ENCODE results near the gene TMEM88. TPM values are rescaled to one million over a fixed set of nuclear protein-coding genes. Genes with fewer than 3 reads are reported as not detected.

Gene TMEM88
- total and polyA plus RNA-seq, 2 of the 13 experiments (the other 11 are each of a cell fraction or from before 2014, with no cell fraction given), result 0.31 to 0.66 TPM

DNA sequence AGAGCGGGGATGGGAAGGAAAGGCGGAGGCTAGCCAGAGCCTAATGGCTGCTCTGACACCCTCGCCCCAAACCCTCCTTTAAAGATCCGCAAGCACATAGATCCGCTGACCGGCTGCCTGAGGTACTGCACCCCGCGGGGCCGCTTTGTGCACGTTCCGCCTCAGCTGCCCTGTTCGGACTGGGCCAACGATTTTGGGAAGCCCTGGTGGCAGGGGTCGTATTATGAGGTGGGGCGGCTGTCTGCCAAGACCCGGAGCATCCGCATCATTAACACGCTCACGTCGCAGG, 3.6 kb downstream of the TMEM88 start (continued):
- TF ChIP-seq, protein P1, sequence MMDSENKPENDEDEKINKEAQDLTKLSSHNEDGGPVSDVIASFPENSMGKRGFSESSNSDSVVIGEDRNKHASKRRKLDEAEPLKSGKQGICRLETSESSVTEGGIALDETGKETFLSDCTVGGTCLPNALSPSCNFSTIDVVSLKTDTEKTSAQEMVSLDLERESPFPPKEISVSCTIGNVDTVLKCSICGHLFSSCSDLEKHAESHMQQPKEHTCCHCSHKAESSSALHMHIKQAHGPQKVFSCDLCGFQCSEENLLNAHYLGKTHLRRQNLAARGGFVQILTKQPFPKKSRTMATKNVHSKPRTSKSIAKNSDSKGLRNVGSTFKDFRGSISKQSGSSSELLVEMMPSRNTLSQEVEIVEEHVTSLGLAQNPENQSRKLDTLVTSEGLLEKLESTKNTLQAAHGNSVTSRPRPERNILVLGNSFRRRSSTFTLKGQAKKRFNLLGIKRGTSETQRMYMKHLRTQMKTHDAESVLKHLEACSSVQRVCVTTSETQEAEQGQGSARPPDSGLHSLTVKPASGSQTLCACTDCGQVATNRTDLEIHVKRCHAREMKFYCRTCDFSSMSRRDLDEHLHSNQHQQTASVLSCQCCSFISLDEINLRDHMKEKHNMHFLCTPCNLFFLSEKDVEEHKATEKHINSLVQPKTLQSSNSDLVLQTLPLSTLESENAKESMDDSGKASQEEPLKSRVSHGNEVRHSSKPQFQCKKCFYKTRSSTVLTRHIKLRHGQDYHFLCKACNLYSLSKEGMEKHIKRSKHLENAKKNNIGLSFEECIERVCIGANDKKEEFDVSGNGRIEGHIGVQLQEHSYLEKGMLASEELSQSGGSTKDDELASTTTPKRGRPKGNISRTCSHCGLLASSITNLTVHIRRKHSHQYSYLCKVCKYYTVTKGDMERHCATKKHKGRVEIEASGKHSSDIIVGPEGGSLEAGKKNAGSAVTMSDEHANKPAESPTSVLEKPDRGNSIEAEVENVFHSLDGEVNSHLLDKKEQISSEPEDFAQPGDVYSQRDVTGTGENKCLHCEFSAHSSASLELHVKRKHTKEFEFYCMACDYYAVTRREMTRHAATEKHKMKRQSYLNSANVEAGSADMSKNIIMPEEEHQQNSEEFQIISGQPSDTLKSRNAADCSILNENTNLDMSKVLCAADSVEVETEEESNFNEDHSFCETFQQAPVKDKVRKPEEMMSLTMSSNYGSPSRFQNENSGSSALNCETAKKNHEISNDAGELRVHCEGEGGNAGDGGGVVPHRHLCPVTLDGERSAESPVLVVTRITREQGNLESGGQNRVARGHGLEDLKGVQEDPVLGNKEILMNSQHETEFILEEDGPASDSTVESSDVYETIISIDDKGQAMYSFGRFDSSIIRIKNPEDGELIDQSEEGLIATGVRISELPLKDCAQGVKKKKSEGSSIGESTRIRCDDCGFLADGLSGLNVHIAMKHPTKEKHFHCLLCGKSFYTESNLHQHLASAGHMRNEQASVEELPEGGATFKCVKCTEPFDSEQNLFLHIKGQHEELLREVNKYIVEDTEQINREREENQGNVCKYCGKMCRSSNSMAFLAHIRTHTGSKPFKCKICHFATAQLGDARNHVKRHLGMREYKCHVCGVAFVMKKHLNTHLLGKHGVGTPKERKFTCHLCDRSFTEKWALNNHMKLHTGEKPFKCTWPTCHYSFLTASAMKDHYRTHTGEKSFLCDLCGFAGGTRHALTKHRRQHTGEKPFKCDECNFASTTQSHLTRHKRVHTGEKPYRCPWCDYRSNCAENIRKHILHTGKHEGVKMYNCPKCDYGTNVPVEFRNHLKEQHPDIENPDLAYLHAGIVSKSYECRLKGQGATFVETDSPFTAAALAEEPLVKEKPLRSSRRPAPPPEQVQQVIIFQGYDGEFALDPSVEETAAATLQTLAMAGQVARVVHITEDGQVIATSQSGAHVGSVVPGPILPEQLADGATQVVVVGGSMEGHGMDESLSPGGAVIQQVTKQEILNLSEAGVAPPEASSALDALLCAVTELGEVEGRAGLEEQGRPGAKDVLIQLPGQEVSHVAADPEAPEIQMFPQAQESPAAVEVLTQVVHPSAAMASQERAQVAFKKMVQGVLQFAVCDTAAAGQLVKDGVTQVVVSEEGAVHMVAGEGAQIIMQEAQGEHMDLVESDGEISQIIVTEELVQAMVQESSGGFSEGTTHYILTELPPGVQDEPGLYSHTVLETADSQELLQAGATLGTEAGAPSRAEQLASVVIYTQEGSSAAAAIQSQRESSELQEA (CRISPR knock-in tag; IDR thresholded peaks at IDR 0.05; ENCODE audit: not compliant biosample characterization), result no peak
- no peak for TF ChIP-seq TEAD2 (CRISPR knock-in tag; IDR thresholded peaks at IDR 0.05)
- TF ChIP-seq, protein P2, sequence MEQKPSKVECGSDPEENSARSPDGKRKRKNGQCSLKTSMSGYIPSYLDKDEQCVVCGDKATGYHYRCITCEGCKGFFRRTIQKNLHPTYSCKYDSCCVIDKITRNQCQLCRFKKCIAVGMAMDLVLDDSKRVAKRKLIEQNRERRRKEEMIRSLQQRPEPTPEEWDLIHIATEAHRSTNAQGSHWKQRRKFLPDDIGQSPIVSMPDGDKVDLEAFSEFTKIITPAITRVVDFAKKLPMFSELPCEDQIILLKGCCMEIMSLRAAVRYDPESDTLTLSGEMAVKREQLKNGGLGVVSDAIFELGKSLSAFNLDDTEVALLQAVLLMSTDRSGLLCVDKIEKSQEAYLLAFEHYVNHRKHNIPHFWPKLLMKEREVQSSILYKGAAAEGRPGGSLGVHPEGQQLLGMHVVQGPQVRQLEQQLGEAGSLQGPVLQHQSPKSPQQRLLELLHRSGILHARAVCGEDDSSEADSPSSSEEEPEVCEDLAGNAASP (CRISPR knock-in tag; IDR thresholded peaks at IDR 0.05; ENCODE audit: borderline replicate concordance), result no peak
- TF ChIP-seq ZNF557 (CRISPR knock-in tag; IDR thresholded peaks at IDR 0.05), result no peak
- no peak for TF ChIP-seq SSRP1 (CRISPR knock-in tag; IDR thresholded peaks at IDR 0.05)
- TF ChIP-seq, protein P3, sequence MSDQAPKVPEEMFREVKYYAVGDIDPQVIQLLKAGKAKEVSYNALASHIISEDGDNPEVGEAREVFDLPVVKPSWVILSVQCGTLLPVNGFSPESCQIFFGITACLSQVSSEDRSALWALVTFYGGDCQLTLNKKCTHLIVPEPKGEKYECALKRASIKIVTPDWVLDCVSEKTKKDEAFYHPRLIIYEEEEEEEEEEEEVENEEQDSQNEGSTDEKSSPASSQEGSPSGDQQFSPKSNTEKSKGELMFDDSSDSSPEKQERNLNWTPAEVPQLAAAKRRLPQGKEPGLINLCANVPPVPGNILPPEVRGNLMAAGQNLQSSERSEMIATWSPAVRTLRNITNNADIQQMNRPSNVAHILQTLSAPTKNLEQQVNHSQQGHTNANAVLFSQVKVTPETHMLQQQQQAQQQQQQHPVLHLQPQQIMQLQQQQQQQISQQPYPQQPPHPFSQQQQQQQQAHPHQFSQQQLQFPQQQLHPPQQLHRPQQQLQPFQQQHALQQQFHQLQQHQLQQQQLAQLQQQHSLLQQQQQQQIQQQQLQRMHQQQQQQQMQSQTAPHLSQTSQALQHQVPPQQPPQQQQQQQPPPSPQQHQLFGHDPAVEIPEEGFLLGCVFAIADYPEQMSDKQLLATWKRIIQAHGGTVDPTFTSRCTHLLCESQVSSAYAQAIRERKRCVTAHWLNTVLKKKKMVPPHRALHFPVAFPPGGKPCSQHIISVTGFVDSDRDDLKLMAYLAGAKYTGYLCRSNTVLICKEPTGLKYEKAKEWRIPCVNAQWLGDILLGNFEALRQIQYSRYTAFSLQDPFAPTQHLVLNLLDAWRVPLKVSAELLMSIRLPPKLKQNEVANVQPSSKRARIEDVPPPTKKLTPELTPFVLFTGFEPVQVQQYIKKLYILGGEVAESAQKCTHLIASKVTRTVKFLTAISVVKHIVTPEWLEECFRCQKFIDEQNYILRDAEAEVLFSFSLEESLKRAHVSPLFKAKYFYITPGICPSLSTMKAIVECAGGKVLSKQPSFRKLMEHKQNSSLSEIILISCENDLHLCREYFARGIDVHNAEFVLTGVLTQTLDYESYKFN (CRISPR knock-in tag; conservative IDR thresholded peaks at IDR 0.05), result no peak
- TF ChIP-seq, protein P4, sequence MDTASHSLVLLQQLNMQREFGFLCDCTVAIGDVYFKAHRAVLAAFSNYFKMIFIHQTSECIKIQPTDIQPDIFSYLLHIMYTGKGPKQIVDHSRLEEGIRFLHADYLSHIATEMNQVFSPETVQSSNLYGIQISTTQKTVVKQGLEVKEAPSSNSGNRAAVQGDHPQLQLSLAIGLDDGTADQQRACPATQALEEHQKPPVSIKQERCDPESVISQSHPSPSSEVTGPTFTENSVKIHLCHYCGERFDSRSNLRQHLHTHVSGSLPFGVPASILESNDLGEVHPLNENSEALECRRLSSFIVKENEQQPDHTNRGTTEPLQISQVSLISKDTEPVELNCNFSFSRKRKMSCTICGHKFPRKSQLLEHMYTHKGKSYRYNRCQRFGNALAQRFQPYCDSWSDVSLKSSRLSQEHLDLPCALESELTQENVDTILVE (CRISPR knock-in tag; IDR thresholded peaks at IDR 0.05), result no peak
- TF ChIP-seq, protein P5, sequence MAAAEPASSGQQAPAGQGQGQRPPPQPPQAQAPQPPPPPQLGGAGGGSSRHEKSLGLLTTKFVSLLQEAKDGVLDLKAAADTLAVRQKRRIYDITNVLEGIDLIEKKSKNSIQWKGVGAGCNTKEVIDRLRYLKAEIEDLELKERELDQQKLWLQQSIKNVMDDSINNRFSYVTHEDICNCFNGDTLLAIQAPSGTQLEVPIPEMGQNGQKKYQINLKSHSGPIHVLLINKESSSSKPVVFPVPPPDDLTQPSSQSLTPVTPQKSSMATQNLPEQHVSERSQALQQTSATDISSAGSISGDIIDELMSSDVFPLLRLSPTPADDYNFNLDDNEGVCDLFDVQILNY (CRISPR knock-in tag; conservative IDR thresholded peaks at IDR 0.05), result no peak
- TF ChIP-seq ZEB1 (IDR thresholded peaks at IDR 0.05; ENCODE audit: insufficient replicate concordance, low read depth), result no peak
- TF ChIP-seq FOSL2 (CRISPR knock-in tag; IDR thresholded peaks at IDR 0.05), result no peak
- TF ChIP-seq NAIF1 (CRISPR knock-in tag; IDR thresholded peaks at IDR 0.05; ENCODE audit: borderline replicate concordance), result no peak

All from HepG2 (cell line).